ENCODE results near the gene MYO9B. TPM values are rescaled to one million over a fixed set of nuclear protein-coding genes. Genes with fewer than 3 reads are reported as not detected.

Gene MYO9B
- total RNA-seq, 1 donor from 2014 or later: 35.6 TPM

DNA sequence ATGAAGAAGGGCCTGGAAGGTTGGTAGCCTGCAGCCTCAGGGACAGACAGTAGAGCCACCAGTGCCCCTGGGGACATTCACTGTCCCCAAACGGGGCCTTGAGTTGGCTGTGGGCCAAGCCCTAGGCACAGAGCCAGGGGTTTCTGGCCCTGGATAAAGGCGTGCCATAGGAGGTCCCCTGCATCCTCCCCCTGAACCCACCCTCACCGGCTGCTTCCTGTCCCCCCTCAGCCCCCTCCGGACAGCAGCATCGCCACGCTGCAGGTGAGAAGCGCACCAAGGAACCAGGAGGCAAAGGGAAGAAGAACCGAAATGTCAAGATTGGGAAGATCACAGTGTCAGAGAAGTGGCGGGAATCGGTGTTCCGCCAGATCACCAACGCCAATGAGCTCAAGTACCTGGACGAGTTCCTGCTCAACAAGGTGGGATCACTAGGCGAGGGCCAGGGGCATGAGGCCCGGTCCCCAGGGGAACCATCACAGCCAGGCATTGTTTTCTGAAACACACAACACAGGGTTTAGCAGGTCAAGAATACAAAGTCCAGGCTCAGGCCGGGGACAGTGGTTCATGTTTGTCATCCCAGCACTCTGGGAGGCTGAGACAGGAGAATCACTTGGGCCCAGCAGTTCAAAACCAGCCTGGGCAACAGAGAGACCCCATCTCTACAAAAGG lies 125.0 kb downstream of the MYO9B start:
- intact Hi-C loops (cut with DNase I): no loop called here
- no peak for DNase-seq (ENCODE audit: low spot score)

DNA sequence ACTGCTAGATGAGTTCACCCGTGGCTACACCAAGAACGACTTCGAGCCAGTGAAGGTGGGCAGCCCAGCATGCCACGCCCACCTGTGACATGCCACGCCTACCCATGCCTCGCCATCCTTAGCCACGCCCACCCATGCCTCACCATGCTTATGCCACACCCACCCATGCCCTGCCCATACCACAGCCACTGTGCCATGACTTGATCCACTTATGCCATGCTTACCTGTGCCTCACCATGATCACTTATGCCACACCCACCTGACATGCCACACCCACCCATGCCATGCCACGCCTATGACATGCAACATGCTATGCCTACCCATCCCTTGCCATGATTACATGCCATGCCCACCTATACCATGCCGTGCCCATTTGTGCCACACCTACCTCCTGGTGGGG lies 126.7 kb downstream of the MYO9B start:
- intact Hi-C loops (cut with DNase I): no loop called here
- no peak for DNase-seq (ENCODE audit: low spot score)

DNA sequence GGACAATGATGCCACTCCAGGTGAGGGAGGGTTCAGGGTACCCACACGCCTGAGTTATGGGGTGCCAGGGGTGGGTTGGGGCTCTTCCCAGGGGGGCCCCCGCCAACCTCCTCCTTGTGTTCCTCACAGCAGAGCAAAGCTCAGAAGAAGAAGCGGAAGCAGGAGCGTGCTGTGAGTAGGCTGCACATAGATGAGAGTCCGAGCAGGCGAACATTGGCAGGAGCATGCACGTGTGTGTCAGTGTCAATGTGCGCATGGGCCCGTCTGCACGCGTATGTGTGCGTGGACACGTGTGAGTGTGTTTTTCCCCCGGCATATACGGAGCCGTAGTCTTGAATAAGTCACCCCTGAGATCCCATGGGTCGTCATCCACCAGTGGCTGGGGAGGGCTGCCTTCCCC lies 127.1 kb downstream of the MYO9B start:
- no peak for DNase-seq (ENCODE audit: low spot score)
- intact Hi-C loops (cut with DNase I): no loop called here

DNA sequence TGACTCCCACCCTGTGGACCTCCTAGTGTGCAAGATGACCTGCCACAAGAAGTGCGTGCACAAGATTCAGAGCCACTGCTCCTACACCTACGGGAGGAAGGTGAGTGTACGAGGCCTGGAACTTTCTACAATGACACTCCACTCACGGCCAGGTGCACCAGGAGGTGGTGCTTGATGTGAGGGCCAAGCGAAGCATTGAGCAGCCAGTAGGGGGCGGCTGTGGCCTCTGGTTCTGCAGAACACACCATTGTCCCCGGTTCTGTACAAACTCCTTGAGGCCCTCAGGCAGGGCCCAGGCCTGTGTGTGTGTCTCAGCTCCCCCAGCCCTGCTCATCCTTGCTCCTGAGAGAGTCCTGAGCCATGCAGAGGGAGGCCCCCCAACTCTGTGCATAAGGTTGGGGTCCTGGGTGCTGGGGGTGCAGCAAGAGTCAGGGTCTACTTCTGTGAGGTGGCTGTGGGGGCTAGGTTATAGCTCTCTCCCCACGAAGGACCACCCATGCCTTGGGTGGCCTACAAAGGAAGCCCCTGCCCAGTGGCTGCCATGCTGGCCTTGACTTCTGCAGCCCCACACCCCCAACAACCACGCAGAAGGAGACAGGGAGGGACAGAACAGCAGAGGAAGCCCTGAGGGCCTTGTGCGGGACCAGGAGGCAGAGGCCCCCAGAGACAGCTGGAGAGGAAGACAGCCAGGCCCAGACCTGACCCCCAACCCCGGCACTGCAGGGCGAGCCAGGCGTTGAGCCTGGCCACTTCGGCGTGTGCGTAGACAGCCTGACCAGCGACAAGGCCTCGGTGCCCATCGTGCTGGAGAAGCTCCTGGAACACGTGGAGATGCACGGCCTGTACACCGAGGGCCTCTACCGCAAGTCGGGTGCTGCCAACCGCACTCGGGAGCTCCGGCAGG lies 129.9 kb downstream of the MYO9B start:
- intact Hi-C loops (cut with DNase I): loop anchor here (1.0 kb wide), 1 partner anchor 77 kb away; no protein-coding TSS in a partner anchor
- DNase-seq (ENCODE audit: low spot score): no peak

DNA sequence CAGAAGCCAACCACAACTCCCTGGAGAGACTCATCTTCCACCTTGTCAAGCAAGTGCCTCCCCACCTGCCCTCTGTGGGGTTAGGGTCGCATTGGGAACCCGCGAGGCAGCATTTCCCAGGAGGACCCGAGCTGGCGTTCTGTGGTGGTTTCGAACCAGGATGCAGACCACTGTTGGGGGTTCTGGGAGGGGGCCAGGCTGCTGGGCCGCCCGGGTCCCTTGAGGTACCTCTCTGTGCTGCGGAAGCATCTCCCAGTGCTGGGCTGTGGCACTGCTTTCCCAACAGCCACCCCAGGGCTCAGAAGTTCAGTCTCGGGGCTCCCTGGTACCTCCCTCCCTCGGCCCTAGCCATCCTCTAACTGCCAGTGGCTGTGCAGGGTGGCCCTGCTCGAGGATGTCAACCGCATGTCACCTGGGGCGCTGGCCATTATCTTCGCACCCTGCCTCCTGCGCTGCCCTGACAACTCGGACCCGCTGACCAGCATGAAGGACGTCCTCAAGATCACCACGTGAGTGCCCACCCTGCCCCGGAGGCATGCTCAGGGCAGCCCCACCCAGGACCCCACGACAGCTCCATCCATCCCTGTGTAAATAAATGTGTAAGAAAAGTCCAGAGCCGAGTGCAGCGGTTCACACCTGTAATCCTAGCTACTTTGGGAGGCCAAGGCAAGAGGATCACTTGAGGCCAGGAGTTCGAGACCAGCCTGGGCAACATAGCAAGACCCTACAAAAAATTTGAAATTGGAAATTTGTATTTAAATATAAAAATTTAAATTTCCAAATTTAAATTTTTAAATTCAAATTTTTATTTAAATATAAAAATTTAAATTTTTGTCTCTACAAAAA lies 131.4 kb downstream of the MYO9B start:
- intact Hi-C loops (cut with DNase I): no loop called here
- DNase-seq (ENCODE audit: low spot score): no peak

DNA sequence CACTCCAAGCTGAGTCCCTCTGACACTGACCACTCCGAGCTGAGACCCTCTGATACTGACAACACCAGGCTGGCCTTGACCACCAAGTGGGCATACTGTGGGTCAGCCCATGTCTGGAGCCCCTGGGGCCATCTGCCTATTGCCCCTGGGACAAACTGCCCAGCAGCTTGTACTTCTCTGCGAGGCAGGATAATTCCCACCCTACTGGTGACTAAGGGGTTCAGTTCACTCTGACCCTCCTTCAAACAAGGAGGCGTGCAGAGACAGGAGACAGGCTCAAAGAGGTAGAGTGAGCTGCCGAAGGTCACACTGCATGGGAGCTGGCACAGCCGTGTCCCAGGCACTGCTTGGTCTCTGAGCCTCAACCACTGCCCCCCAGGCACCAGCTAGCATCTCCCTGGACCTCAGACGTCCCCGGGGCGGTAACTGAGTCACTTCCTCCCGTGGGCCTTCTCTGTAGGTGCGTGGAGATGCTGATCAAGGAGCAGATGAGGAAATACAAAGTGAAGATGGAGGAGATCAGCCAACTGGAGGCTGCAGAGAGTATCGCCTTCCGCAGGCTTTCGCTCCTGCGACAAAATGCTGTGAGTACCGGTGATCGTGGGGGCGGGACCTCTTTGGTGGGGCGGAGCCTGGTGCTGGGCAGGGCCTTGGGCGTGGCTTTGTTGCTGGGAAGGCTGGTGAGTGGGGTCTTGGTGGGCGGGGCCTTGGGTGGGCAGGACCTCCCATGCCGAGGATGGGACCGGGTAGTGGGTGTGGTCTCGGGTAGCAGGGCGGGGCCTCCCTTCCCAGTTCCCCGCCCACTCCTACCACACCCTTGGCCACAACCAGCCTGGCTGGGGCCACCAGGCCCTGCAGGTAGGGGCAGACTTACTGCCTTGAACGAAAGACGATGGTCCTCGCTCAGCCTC lies 133.8 kb downstream of the MYO9B start:
- DNase-seq (ENCODE audit: low spot score): no peak
- intact Hi-C loops (cut with DNase I): no loop called here

DNA sequence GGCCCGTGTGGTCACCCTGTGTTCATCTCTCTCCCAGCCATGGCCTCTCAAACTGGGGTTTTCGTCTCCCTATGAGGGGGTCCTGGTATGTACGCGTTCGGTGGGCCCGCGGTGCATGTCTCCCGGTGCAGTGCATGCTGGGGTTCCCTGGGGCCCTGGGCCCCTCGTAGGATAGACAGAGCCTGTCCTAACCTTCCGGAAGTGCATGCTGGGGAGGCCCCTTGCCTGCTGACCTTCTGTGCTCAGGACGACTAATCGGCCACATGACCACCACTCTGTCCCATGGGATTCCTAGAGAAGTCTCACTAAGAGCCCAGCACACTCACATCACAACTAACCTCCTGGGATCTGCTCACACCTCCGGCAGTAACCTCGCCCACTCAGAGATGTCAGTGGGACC lies 134.7 kb downstream of the MYO9B start:
- intact Hi-C loops (cut with DNase I): no loop called here
- no peak for DNase-seq (ENCODE audit: low spot score)

DNA sequence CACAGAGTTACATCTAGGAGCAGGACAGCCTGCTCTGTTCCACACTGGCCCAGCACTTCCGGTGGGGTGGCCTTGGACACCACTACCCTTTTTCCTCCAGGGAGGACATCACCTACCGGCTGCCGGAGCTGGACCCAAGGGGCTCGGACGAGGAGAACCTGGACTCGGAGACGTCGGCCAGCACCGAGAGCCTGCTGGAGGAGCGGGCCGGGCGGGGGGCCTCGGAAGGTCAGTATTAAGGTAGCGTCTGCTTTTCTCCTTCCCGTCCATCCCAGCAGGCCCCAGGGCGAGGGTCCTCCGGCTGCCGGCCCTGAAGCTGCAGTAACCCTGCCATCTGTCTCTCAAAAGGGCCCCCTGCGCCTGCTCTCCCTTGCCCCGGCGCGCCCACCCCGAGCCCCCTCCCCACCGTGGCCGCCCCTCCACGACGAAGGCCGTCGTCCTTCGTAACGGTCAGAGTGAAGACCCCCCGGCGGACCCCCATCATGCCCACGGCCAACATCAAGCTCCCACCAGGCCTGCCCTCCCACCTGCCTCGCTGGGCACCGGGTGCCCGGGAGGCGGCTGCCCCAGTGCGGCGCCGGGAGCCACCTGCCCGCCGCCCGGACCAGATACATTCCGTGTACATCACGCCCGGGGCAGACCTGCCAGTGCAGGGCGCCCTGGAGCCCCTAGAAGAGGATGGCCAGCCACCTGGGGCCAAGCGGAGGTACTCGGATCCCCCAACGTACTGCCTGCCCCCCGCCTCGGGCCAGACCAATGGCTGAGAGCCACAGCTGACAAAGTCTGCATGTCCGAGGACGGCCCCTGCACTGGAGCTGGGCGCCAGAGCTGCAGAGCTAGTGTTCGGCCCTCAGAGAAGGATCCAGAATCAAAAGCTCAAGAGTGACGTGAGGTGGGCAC lies 136.2 kb downstream of the MYO9B start:
- intact Hi-C loops (cut with DNase I): no loop called here
- no peak for DNase-seq (ENCODE audit: low spot score)

DNA sequence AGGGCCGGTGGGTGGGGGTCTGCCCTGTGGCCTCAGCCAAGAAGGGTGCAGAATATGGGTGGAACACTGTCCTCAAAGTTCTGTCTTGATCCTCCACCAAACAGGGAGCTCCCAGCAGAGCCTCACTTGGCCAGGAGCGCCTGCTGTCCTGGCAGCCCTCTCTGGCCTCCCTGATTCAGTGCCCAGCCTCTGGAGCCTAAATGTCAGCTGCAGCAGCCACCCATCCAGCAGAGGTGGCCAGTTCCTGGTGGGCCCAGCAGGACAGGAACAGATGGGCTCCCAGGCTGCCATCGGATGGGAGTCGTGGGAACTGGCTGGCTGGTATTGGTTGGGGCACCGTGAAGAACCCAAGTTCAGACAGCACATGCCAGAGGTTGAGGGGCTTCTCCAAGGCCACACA lies 137.8 kb downstream of the MYO9B start:
- no peak for DNase-seq (ENCODE audit: low spot score)
- intact Hi-C loops (cut with DNase I): no loop called here

DNA sequence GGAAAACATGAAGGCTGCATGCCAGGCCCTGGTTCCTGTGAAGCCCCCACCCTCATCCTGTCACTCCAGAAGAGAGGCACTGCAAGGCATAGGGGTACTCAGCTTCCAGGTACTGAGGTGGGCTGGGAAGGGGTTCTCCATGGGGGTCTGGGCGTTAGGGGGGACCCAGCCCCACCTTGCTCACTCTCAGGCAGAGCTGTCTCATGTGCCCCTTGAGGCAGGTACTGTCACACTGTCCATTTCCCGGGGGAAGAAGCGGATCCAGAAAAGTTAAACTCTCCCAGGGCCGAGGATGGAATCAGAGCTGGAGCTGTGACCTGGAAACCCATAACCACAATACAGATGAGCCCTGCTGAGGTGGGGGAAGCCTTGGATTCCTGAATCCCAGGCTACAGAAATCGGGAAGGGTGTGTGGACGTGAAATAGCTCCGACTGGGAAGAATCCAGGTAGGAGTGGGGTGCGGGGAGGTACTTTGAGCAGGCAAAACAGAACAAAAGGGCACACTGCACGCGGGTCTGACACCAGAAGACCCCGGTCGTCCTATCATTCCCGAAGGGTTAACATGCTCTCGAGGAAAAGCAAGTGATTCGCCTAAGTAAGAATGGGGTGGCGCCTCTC lies 139.0 kb downstream of the MYO9B start:
- DNase-seq (ENCODE audit: low spot score): no peak
- intact Hi-C loops (cut with DNase I): loop anchor here (2.0 kb wide), 1 partner anchor 52 kb away; the partner anchor contains the start of gene BABAM1

DNA sequence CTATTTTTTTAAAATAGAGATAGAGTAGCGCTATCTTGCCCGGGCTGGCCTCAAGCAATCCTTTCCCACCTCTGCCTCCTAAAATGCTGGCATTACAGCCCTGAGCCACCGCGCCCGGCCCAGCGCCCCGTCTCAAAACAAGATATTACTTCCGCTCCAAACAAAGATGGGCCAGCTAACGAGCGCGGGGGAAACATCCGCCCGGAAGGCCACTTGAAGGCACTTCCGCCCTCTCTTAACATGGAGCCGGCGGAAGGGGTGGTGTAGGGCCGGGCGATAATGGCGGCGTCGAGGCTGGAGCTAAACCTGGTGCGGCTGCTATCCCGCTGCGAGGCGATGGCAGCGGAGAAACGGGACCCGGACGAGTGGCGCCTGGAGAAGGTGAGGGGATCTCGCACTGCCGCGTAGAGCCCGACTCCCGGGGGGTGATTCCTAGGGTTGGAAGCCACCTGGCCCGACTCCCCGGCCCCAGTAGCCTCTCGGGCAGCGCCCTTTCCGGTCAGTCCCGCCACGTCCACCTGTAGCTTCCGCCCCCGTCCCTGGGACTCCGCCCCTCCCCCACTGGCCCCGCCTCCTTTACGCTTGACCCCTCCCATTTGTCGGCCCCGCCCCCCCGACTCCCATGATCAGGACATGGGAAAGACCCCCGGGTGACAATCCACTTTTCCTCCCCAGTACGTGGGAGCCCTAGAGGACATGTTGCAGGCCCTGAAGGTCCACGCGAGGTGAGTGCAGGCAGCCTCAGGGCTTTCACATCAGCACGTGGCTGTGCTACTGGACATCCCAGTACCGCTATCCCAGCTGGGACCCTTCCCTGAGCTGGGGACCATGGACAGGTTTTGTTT lies 139.8 kb downstream of the MYO9B start, which contains the start of gene USE1:
USE1 (plus strand) TSS at position 231 of the 845 bp plus-strand sequence; CDS start at position 280, 49 bp downstream.
- peak; percentile 96 for DNase-seq (ENCODE audit: low spot score)

DNA sequence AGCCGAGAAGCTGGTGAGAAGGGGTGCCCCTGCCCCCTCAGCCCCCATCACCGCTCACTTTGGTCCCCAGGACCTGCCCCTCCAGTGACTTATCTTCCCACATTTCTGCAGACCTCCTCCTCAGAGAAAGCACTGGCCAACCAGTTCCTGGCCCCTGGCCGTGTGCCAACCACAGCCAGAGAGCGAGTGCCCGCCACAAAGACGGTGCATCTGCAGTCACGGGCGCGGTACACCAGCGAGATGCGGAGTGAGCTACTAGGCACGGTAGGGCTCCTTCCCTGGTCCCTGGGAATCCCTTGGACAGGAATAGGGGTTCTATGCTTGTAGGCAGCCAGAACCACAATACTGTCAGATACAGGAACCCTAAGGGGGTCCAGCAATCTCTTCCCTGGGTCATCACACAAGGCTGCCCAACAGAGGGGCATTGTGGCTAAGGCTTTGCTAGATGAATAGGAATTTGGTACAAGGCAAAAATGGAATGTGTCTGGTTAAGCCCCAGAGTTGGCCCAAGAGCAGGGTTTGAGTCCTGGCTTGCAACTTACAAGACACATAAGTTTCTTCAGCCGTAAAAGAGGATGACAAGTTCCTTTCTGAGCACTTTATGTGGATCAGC lies 140.6 kb downstream of the MYO9B start:
- no peak for DNase-seq (ENCODE audit: low spot score)
- intact Hi-C loops (cut with DNase I): no loop called here

More for the DNA sequence above, 139.8 kb downstream of the MYO9B start, which contains the start of gene USE1:
- intact Hi-C loops (cut with DNase I): loop anchor here (2.0 kb wide), 1 partner anchor 51 kb away; the partner anchor contains the start of gene BABAM1

DNA sequence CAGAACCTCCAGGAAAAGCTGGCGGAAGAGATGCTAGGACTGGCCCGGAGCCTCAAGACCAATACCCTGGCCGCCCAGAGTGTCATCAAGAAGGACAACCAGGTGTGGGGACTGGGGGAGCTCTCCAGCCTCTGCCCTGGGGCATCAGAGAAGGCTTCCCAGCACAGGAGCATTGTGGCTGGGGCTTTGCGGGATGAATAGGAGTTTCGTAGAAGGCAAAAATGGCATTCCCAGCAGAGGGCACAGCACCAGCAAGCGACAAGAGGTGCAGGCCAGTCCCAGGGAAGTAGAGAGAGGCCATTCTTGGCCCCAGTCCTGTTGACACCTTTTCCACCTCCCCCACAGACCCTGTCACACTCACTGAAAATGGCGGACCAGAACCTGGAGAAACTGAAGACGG lies 143.7 kb downstream of the MYO9B start:
- intact Hi-C loops (cut with DNase I): no loop called here
- DNase-seq (ENCODE audit: low spot score): no peak

DNA sequence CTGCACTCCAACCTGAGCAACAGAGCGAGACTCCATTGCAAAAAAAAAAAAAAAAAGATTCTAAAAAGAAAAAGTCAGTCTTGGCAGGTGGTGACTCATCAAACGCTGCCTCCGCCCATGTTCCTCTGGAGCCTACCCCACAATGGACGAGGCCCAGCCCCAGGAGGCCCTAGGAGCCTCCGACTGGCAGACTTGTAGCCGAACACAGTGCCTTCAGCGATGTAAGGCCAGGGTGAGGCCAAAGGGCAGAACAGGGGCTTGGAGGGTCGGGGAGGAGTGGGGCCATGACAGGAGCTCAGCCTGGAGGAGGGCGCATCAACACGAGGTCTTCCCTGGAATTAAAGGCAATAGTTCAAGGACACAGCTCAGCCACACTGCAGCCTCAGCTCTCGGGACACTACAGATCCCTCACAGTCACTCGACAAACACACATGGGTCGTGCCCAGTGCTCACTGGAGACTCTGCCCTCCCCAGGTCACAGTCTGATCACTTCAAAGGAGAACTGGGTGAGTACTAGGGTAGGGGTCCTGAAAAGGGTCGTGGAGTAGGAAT lies 144.7 kb downstream of the MYO9B start:
- intact Hi-C loops (cut with DNase I): no loop called here
- DNase-seq (ENCODE audit: low spot score): no peak

DNA sequence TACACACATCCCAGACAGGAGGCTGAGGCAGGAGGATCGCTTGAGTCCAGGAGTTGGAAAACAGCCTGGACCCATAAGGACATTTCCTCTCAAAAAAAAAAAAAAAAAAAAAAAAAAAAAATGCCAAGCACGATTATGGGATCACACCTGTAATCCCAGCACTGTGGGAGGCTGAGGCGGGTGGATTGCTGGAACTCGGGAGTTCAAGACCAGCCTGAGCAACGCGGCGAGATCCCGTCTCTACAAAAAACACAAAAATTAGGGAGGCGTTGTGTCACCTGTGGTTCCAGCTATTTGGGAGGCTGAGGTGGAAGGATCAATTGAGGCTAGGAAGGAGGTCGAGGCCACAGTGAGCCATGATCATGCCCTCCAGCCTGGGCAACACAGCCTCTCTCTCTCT lies 149.5 kb downstream of the MYO9B start:
- intact Hi-C loops (cut with DNase I): loop anchor here (5.0 kb wide), 1 partner anchor 148 kb away; the partner anchor contains the start of genes HAUS8 and MYO9B
- no peak for DNase-seq (ENCODE audit: low spot score)

Measured in cardiac septum (tissue), 1 donor.